KMS-11 (cell line): ENCODE data around the gene RNF150.

Experiments used
- H2AFZ ChIP-seq: fragments of 200-600 bp; sonication (generic); 2 replicates; pipeline ENCODE4 v1.6.1; 2016; ENCODE audit warnings: antibody characterized with exemption, mixed run types, low read depth
- H3K27ac ChIP-seq: fragments of 200-600 bp; sonication (generic); 2 replicates; pipeline ENCODE4 v1.6.1; 2016; ENCODE audit warnings: mild to moderate bottlenecking, mixed run types
- H3K27me3 ChIP-seq: fragments of 200-600 bp; sonication (generic); 2 replicates; pipeline ENCODE4 v1.6.1; 2017; ENCODE audit warnings: mild to moderate bottlenecking, low read depth, mixed run types, moderate library complexity; ENCODE audit not compliant: insufficient read depth
- H3K36me3 ChIP-seq: fragments of 200-600 bp; sonication (generic); 2 replicates; pipeline ENCODE4 v1.6.1; 2017; ENCODE audit warnings: mild to moderate bottlenecking, mixed run types; ENCODE audit not compliant: insufficient read depth
- H3K4me1 ChIP-seq: fragments of 200-600 bp; sonication (generic); 2 replicates; pipeline ENCODE4 v1.6.1; 2016; ENCODE audit warnings: mild to moderate bottlenecking, low read depth, mixed run types; ENCODE audit not compliant: poor library complexity, severe bottlenecking
- H3K4me2 ChIP-seq: fragments of 200-600 bp; sonication (generic); 2 replicates; pipeline ENCODE4 v1.7.0; 2016; ENCODE audit warnings: mild to moderate bottlenecking, mixed run types
- H3K4me3 ChIP-seq: fragments of 200-600 bp; sonication (generic); IDR thresholded peaks from 2 replicates; pipeline ENCODE4 v1.6.1; 2017; ENCODE audit warnings: low read depth, low read length, mixed read lengths; ENCODE audit not compliant: insufficient read depth
- H3K79me2 ChIP-seq: fragments of 200-600 bp; sonication (generic); 2 replicates; pipeline ENCODE4 v1.6.1; 2016; ENCODE audit warnings: low read depth, mixed run types; ENCODE audit not compliant: insufficient read depth
- H3K9ac ChIP-seq: fragments of 200-600 bp; sonication (generic); 2 replicates; pipeline ENCODE4 v1.6.1; 2016; ENCODE audit warnings: mild to moderate bottlenecking, mixed run types
- H4K20me1 ChIP-seq: fragments of 200-600 bp; sonication (generic); 2 replicates; pipeline ENCODE4 v1.6.1; 2016; ENCODE audit warnings: mild to moderate bottlenecking, mixed run types; ENCODE audit not compliant: insufficient read depth
- TF ChIP-seq, protein P1 (sequence below): fragments of 200-600 bp; sonication (generic); conservative IDR thresholded peaks from 2 replicates; pipeline ENCODE4 v1.6.1; 2017; ENCODE audit warnings: low read depth, mild to moderate bottlenecking, antibody characterized with exemption, low read length, moderate library complexity, mixed read lengths

RNF150 gene

GRCh38 chr4:140839406-140839805 is 293.9 kb downstream of the RNF150 start:
- Histone ChIP-seq H3K36me3 (no peaks in the 10 kb centered on the region), H3K9ac (no peak overlapping the region), H4K20me1 (no peaks in the 10 kb centered on the region), H3K79me2 (no peaks in the 10 kb centered on the region), H3K4me3 (no peak overlapping the region), H3K27ac (no peak overlapping the region), H3K4me2 (no peak overlapping the region), H2AFZ (no peak overlapping the region), H3K27me3 (no peaks in the 10 kb centered on the region), H3K4me1 (no peaks in the 10 kb centered on the region)
- TF ChIP-seq, protein P1, sequence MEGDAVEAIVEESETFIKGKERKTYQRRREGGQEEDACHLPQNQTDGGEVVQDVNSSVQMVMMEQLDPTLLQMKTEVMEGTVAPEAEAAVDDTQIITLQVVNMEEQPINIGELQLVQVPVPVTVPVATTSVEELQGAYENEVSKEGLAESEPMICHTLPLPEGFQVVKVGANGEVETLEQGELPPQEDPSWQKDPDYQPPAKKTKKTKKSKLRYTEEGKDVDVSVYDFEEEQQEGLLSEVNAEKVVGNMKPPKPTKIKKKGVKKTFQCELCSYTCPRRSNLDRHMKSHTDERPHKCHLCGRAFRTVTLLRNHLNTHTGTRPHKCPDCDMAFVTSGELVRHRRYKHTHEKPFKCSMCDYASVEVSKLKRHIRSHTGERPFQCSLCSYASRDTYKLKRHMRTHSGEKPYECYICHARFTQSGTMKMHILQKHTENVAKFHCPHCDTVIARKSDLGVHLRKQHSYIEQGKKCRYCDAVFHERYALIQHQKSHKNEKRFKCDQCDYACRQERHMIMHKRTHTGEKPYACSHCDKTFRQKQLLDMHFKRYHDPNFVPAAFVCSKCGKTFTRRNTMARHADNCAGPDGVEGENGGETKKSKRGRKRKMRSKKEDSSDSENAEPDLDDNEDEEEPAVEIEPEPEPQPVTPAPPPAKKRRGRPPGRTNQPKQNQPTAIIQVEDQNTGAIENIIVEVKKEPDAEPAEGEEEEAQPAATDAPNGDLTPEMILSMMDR = no peak

DNA sequence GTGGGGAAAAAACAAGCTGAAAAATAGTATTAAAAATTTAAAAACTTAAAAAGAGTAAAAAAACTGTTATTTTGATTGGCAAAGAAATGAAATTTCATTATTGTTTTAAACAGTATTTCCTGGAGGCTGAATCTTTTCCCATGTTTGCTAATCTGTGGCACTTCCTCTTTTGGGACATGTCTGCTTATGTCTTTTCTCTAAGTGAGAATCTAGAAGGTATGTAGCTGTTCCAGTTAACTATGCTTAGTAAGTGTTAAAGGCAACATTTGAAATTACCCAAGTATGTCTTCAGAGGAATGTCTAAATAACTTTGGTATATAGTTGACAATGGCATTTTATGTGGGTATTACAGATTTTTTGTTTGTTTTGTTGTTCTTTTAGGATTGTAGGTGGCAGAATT is 295.5 kb downstream of the RNF150 start:
- Histone ChIP-seq H3K4me1 (no peaks in the 10 kb centered on the region), H3K4me2 (no peak overlapping the region), H4K20me1 (no peaks in the 10 kb centered on the region), H3K79me2 (no peaks in the 10 kb centered on the region), H3K36me3 (no peaks in the 10 kb centered on the region), H3K4me3 (no peak overlapping the region), H3K9ac (no peak overlapping the region), H3K27me3 (no peaks in the 10 kb centered on the region), H2AFZ (no peak overlapping the region), H3K27ac (no peak overlapping the region)
- TF ChIP-seq, protein P1 = no peak

DNA sequence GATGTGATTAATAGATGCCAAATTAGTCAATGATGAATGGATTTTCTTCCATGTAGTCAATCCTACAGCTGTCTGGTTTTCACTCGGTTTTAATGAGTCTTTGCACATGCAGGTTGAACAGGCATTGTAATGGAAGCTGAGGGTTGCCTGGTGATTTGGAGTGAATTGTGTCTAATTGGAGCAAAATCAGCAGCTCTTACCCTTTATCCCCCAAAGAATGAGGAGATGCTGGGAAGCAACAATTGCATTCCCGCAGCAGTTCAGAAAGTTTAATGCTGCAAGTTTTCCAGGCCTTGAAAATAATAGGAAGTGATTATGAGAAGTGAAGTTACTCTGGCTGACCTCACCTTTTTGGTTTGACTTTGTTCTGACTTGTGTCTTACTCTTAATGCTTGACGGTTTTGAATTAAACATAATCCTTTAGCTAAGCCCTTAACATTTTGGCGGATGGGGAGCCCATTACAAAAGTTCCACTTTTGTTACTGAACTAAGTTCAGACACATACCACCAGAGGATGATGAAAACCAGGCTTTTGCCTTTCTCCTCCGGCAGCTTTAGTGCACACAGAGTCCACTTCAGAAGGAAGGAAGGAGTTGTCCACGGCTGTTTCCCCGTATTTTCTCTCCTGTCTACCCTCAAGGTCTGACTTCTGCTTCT is 298.3 kb downstream of the RNF150 start:
- H3K79me2 ChIP-seq = no peaks in the 10 kb centered on the region
- H3K27me3 ChIP-seq = no peaks in the 10 kb centered on the region
- peaks cover 10% of the 10 kb centered on the region for H3K4me1 ChIP-seq
- no peak overlapping the region for H3K27ac ChIP-seq
- TF ChIP-seq, protein P1 = no peak
- H3K36me3 ChIP-seq = no peaks in the 10 kb centered on the region
- no peak overlapping the region for H3K9ac ChIP-seq
- H3K4me3 ChIP-seq = no peak overlapping the region
- H2AFZ ChIP-seq = no peak overlapping the region
- H4K20me1 ChIP-seq = no peaks in the 10 kb centered on the region
- H3K4me2 ChIP-seq = no peak overlapping the region

GRCh38 chr4:140833280-140833679 is 300.0 kb downstream of the RNF150 start:
- Histone ChIP-seq H3K4me3 (no peak overlapping the region), H3K27ac (no peak overlapping the region), H4K20me1 (no peaks in the 10 kb centered on the region), H3K27me3 (no peaks in the 10 kb centered on the region), H3K4me2 (no peak overlapping the region), H2AFZ (no peak overlapping the region), H3K36me3 (no peaks in the 10 kb centered on the region), H3K9ac (no peak overlapping the region), H3K4me1 (peaks cover 18% of the 10 kb centered on the region), H3K79me2 (no peaks in the 10 kb centered on the region)
- TF ChIP-seq, protein P1 = no peak
